ENCODE data around the gene PLPP2.

Gene PLPP2

GRCh38 chr19:290372-291005, 714 bp downstream of the PLPP2 start:
- Mint-ChIP-seq H3K9me3 (no peaks in the 10 kb centered on the region), H3K27ac (peak overlapping the region; percentile 56), H3K36me3 (no peaks in the 10 kb centered on the region), H3K4me3 (peak overlapping the region; percentile 53), H3K4me1 (peaks cover 13% of the 10 kb centered on the region)
- DNase-seq (ENCODE audit: low spot score in 2 of 2), result no peak
- peak; percentile 45 for ATAC-seq

DNA sequence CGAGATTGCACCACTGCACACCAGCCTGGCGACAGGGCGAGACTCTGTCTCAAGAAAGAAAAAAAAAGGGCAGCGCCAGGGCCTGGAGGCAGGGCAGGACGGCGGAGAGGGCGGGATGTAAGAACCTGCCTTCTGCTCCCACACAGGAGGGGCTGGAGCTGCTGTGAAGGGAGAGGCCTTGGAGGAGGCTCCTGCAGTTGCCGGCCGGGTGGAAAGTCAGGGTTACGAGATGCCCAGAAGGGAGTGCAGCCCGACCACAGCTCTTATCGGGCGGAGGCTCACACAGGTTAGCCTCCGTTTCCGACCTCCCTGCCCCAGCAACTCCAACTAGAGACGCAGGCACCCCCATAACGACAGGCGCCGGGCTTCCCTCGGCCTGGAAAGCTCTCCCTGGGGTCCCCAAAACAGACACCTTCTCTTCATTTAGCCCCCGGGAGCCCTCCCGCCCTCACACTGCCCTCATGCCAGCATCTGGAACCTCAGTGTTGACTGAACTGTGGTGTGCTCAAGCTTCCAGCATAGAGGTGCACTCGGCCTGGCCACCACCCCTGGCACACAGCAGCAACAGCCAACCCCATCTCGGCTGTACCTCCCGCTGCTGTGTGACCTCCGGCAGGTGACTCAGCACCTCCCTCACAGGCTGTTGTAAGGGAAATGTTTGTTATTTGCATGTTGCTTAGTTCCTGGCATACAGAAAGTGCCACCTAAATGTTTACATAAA, 1.4 kb downstream of the PLPP2 start:
- Mint-ChIP-seq H3K27ac (peak overlapping the region; percentile 56), H3K36me3 (no peaks in the 10 kb centered on the region), H3K9me3 (no peaks in the 10 kb centered on the region), H3K4me3 (peak overlapping the region; percentile 53), H3K4me1 (peaks cover 11% of the 10 kb centered on the region)
- ATAC-seq (peak; percentile 85), DNase-seq (ENCODE audit: low spot score in 2 of 2) (no peak)

DNA sequence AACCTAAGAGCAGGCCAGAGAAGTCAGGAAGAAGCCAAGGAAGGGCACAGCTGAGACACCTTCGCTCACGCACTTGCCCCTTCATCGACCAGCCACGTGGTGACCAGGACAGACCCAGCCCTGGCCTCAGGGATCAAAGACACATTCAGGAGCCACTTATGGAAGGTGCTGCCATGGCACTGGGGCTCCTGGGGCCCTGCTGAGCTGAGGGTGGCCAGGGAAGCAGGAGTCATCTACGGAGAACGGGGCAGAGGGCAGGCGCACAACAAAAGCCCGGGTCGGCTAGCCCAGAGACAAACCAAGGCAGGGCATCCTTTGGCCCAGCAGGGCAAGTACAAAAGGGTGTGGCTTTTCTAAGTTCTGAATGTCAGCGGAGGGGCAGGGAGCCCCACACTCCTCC, 2.3 kb downstream of the PLPP2 start:
- DNase-seq (ENCODE audit: low spot score in 2 of 2) (no peak), ATAC-seq (no peak)
- H3K4me1 Mint-ChIP-seq, result peaks cover 3% of the 10 kb centered on the region
- no peak overlapping the region for H3K4me3 Mint-ChIP-seq
- no peak overlapping the region for H3K27ac Mint-ChIP-seq
- H3K36me3 Mint-ChIP-seq, result no peaks in the 10 kb centered on the region
- H3K9me3 Mint-ChIP-seq, result no peaks in the 10 kb centered on the region

DNA sequence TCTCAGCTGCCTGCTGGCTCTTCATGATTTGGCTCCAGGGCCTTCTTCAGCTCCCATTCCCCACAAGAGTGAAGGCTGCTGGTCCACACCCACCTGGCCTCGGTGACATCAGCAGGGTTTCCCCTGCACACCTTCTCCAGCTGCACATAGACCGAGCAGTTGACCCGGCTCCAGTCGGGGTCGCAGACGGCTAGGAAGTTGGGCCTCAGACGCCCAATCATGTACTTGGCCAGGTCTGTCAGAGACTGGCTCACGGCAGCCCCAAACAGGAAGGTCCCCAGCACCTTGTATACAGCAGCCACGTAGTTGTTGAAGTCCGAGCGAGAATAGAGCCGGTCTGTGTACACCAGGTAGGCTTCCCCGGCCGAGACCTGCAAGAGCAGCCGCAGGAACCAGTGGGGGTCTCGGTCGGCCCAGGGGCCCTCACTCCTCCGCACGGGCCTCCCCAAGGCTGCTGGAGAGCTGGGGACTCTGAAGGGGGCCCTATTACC, 3.8 kb downstream of the PLPP2 start:
- Mint-ChIP-seq H3K27ac (no peak overlapping the region), H3K4me1 (no peaks in the 10 kb centered on the region), H3K4me3 (no peak overlapping the region), H3K9me3 (no peaks in the 10 kb centered on the region), H3K36me3 (no peaks in the 10 kb centered on the region)
- ATAC-seq (no peak), DNase-seq (ENCODE audit: low spot score in 2 of 2) (no peak)

- no peaks in the 10 kb centered on the region for H3K4me1 Mint-ChIP-seq
- no peaks in the 10 kb centered on the region for H3K36me3 Mint-ChIP-seq
These were observed 7.8 kb downstream of the PLPP2 start for GRCh38 chr19:283395-283794.

DNA sequence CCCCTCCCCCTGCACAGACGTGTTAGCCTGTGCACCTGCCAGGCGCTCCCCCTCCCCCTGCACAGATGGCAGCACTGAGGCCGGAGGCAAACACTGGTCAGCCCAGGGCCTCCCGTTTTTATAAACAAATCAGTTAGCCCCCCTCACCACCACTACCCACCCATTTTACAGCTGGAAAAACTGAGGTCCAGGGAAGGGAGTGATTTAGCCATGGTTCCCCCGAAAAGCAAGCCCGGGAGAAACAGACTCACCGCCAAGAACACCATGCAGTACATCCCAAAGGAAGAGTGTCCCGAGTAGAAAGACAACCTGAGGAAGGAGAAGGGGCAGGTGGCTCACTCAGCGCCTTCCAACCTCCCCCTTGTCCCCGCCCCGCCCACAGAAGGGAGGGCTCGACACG, 8.7 kb downstream of the PLPP2 start:
- Mint-ChIP-seq H3K9me3 (no peaks in the 10 kb centered on the region), H3K4me1 (no peaks in the 10 kb centered on the region), H3K27ac (no peak overlapping the region), H3K36me3 (no peaks in the 10 kb centered on the region), H3K4me3 (no peak overlapping the region)
- ATAC-seq (no peak), DNase-seq (ENCODE audit: low spot score in 2 of 2) (no peak)

More at GRCh38 chr19:283395-283794, 7.8 kb downstream of the PLPP2 start:
- Mint-ChIP-seq H3K27ac (no peak overlapping the region), H3K4me3 (no peak overlapping the region), H3K9me3 (no peaks in the 10 kb centered on the region)
- DNase-seq (ENCODE audit: low spot score in 2 of 2) (no peak), ATAC-seq (no peak)

GRCh38 chr19:281992-282391, 9.2 kb downstream of the PLPP2 start:
- no peak overlapping the region for H3K27ac Mint-ChIP-seq
- no peaks in the 10 kb centered on the region for H3K9me3 Mint-ChIP-seq
- DNase-seq (ENCODE audit: low spot score in 2 of 2), result no peak
- H3K4me1 Mint-ChIP-seq, result no peaks in the 10 kb centered on the region
- no peak overlapping the region for H3K4me3 Mint-ChIP-seq
- H3K36me3 Mint-ChIP-seq, result no peaks in the 10 kb centered on the region
- ATAC-seq, result peak; percentile 28

- Mint-ChIP-seq H3K4me1 (no peaks in the 10 kb centered on the region), H3K36me3 (no peaks in the 10 kb centered on the region), H3K9me3 (no peaks in the 10 kb centered on the region), H3K27ac (no peak overlapping the region), H3K4me3 (no peak overlapping the region)
- ATAC-seq (no peak), DNase-seq (ENCODE audit: low spot score in 2 of 2) (no peak)
These were observed 9.9 kb downstream of the PLPP2 start for GRCh38 chr19:281156-281853.

DNA sequence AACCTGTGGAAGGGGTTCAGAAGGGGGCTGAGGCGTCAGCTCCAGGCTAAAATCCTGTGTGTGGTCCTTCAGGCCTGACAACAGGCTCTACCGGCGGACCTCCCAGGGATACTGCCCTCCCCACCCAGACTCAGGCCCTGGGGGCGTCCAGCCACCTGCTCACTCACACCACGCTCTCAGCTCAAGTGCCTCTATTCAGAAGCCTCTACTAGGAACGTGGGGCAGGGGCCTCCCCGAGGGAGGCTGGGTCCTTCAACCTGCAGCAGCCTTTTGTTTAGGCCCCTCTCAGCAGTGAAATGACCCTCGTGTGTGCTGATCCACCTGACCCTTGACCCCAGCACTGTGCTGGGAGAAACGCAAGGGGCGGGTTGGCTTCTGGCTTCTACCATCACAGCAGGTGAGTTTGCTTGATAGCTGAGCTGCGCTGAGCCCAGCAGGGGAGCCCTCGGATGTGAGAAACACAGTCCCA, 10.6 kb downstream of the PLPP2 start:
- DNase-seq (ENCODE audit: low spot score in 2 of 2), result no peak
- no peak for ATAC-seq
- Mint-ChIP-seq H3K4me1 (no peaks in the 10 kb centered on the region), H3K36me3 (no peaks in the 10 kb centered on the region), H3K27ac (no peak overlapping the region), H3K4me3 (no peak overlapping the region), H3K9me3 (no peaks in the 10 kb centered on the region)

- Mint-ChIP-seq H3K9me3 (no peaks in the 10 kb centered on the region), H3K27ac (no peak overlapping the region), H3K36me3 (no peaks in the 10 kb centered on the region), H3K4me1 (no peaks in the 10 kb centered on the region), H3K4me3 (no peak overlapping the region)
- DNase-seq (ENCODE audit: low spot score in 2 of 2), result no peak
- no peak for ATAC-seq
These were observed 11.5 kb downstream of the PLPP2 start for GRCh38 chr19:279656-280055.

- DNase-seq (ENCODE audit: low spot score in 2 of 2) (no peak), ATAC-seq (no peak)
- H3K27ac Mint-ChIP-seq, result no peak overlapping the region
- H3K36me3 Mint-ChIP-seq, result no peaks in the 10 kb centered on the region
- no peaks in the 10 kb centered on the region for H3K9me3 Mint-ChIP-seq
- no peaks in the 10 kb centered on the region for H3K4me1 Mint-ChIP-seq
- H3K4me3 Mint-ChIP-seq, result no peak overlapping the region
These were observed 12.0 kb downstream of the PLPP2 start for GRCh38 chr19:279231-279630.

DNA sequence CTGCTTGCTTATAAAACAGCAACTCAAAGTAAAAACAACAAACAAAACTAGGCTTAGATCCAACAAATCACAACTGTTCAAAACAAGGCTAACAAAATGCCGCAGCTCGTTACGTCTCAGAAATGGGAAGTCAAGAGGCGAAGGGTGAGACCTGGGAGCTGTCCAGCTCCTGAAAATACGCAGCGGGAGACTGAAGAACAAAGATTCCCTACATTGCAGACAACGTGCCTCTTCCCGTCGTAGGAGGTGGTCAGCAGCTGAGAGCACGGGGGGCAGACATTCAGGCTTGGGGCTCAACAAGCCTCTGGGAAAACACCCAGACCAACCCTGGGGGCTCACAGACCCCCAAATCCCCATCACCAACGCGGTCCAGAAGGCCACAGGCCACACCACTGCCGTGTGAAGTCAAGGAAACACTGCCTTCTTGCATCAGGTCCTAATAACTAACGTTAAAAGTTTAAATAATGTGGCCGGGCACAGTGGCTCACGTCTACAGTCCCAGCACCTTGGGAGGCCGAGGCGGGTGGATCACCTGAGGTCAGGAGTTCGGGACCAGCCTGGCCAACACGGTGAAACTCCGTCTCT, 13.5 kb downstream of the PLPP2 start:
- H3K4me3 Mint-ChIP-seq, result no peak overlapping the region
- ATAC-seq, result no peak
- H3K36me3 Mint-ChIP-seq, result no peaks in the 10 kb centered on the region
- no peak for DNase-seq (ENCODE audit: low spot score in 2 of 2)
- H3K4me1 Mint-ChIP-seq, result no peaks in the 10 kb centered on the region
- no peaks in the 10 kb centered on the region for H3K9me3 Mint-ChIP-seq
- H3K27ac Mint-ChIP-seq, result no peak overlapping the region

GRCh38 chr19:277131-277530, 14.1 kb downstream of the PLPP2 start:
- Mint-ChIP-seq H3K4me1 (no peaks in the 10 kb centered on the region), H3K9me3 (no peaks in the 10 kb centered on the region), H3K36me3 (no peaks in the 10 kb centered on the region), H3K27ac (no peak overlapping the region), H3K4me3 (no peak overlapping the region)
- no peak for DNase-seq (ENCODE audit: low spot score in 2 of 2)
- ATAC-seq, result no peak

DNA sequence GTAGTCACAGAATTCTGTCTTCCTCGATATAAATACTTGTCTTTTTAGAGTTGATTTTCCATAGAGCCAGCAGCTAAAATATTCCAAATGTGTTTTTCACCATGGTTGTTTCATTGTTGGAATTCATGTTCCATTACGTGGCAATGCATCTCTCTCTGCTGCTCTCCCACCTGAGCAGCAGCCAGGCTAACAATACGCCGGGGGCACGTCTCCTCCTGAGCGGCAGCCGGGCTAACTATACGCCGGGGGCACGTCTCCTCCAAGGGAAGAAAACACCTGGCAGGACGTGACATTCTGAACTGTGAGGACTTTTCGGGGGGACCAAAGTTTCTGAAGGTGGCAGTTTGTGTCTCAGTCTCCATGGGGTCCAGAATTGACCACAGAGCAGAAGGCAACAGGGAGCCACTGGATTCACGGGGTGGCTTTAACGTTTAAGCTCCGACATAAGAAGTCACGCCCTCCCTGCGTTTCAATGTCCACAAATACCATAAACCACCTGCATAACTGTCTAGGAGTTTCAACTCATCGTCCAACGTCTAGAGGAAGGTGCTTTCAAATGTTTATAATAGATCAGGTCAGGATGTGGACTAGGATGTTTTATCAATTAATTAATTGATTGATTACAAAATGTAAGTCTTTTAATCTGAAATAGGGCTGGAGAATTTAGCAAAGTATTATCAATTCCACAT, 15.1 kb downstream of the PLPP2 start:
- no peak overlapping the region for H3K4me3 Mint-ChIP-seq
- ATAC-seq (no peak), DNase-seq (ENCODE audit: low spot score in 2 of 2) (no peak)
- no peaks in the 10 kb centered on the region for H3K36me3 Mint-ChIP-seq
- no peak overlapping the region for H3K27ac Mint-ChIP-seq
- H3K4me1 Mint-ChIP-seq, result no peaks in the 10 kb centered on the region
- no peaks in the 10 kb centered on the region for H3K9me3 Mint-ChIP-seq

GRCh38 chr19:275000-275399, 16.2 kb downstream of the PLPP2 start:
- Mint-ChIP-seq H3K4me3 (no peak overlapping the region), H3K4me1 (no peaks in the 10 kb centered on the region), H3K27ac (no peak overlapping the region), H3K36me3 (no peaks in the 10 kb centered on the region), H3K9me3 (no peaks in the 10 kb centered on the region)
- DNase-seq (ENCODE audit: low spot score in 2 of 2), result no peak
- ATAC-seq, result no peak

Data from stimulated activated effector memory CD8-positive, alpha-beta T cell treated with anti-CD3 and anti-CD28 coated beads, Interleukin-12 subunit alpha, Interleukin-12 subunit beta, amount 100 ng/mL, for 72 hours (primary cell).